ENCODE results near the gene USH1C. TPM values are rescaled to one million over a fixed set of nuclear protein-coding genes. Genes with fewer than 3 reads are reported as not detected.

Gene USH1C
- total and polyA plus RNA-seq, 2 of the 4 experiments (the other 2 are of a cell fraction): not detected

GRCh38 chr11:17585911-17586695 lies 41.9 kb upstream of the USH1C start:
- Histone ChIP-seq H4K5ac (ENCODE audit: low read depth, low read length) (no peak overlapping the region), H3K36me3 (ENCODE audit: control insufficient read depth, insufficient read depth, low read length) (no peaks in the 10 kb centered on the region), H3K79me1 (ENCODE audit: low read depth in 1 of 2, low read length in 2 of 2) (no peaks in the 10 kb centered on the region), H3K27ac (ENCODE audit: insufficient read depth, low read length) (no peak overlapping the region), H4K91ac (ENCODE audit: insufficient read depth, low read depth, low read length) (no peak overlapping the region), H2AK9ac (replicated peaks; ENCODE audit: low read depth, low read length, poor library complexity) (no peak overlapping the region), H3K4me3 (ENCODE audit: insufficient read depth, low read depth, low read length) (no peak overlapping the region), H2BK15ac (ENCODE audit: low read depth, low read length) (no peak overlapping the region), H3K4me2 (ENCODE audit: low read depth, low read length) (no peak overlapping the region), H3K4ac (ENCODE audit: low read depth, low read length) (no peak overlapping the region), H4K20me1 (ENCODE audit: insufficient read depth, low read length) (no peaks in the 10 kb centered on the region), H3K9ac (ENCODE audit: low read depth, low read length) (no peak overlapping the region), H3K18ac (ENCODE audit: low read depth, low read length) (no peak overlapping the region), H3K23ac (ENCODE audit: low read depth, low read length) (no peak overlapping the region), H3K14ac (replicated peaks; ENCODE audit: low read depth, low read length) (no peak overlapping the region), H4K8ac (ENCODE audit: low read depth in 2 of 2, low read length in 2 of 2) (no peak overlapping the region), H3K9me3 (ENCODE audit: control insufficient read depth, insufficient read depth, low read length) (no peaks in the 10 kb centered on the region), H2BK120ac (ENCODE audit: low read depth, low read length) (no peak overlapping the region), H2BK20ac (ENCODE audit: low read depth, low read length) (no peak overlapping the region), H3K27me3 (ENCODE audit: control insufficient read depth, insufficient read depth, low read length) (peaks cover 3% of the 10 kb centered on the region), H3K9me1 (ENCODE audit: insufficient read depth, low read length) (no peaks in the 10 kb centered on the region), H2BK5ac (ENCODE audit: low read depth, low read length, poor library complexity, severe bottlenecking) (no peak overlapping the region), H2AK5ac (ENCODE audit: low read depth, low read length) (no peak overlapping the region), H2AFZ (replicated peaks; ENCODE audit: low read length, poor library complexity) (no peak overlapping the region), H3K56ac (ENCODE audit: extremely low read depth, insufficient read depth, low read length) (no peak overlapping the region), H3K4me1 (ENCODE audit: control insufficient read depth, insufficient read depth, low read length) (no peaks in the 10 kb centered on the region)
- BruUV-seq (replicated peaks): no TSS peak
- CTCF ChIA-PET: no interaction called here
- ATAC-seq (ENCODE audit: low read depth) (no peak), DNase-seq (no peak)
- dilution Hi-C loops (cut with HindIII; ENCODE audit: low sequenced_read_pairs, unreplicated experiment) (no loop called here), intact Hi-C loops (cut with micrococcal nuclease) (no loop called here), in situ Hi-C loops (cut with MboI; ENCODE audit: low sequenced_read_pairs) (no loop called here)
- no peak for TF ChIP-seq CTCF (conservative IDR thresholded peaks at IDR 0.05; ENCODE audit: low read depth, low read length)
- no peak for TF ChIP-seq USF2 (IDR thresholded peaks at IDR 0.05; ENCODE audit: low read depth, low read length)
- TF ChIP-seq NFE2L2 (IDR thresholded peaks at IDR 0.05; ENCODE audit: low read depth, low read length): no peak
- TF ChIP-seq MXI1 (IDR thresholded peaks at IDR 0.05; ENCODE audit: borderline replicate concordance, low read depth, low read length): no peak
- TF ChIP-seq MAZ (IDR thresholded peaks at IDR 0.05; ENCODE audit: borderline replicate concordance, low read depth, low read length): no peak
- no peak for TF ChIP-seq MAFK (IDR thresholded peaks at IDR 0.05; ENCODE audit: low read depth, low read length)
- POLR2A ChIA-PET (ENCODE audit: unreplicated experiment): no interaction called here
- WGBS, 2 experiments (ENCODE audit: extremely low coverage in 2 of 2, insufficient read length in 1 of 2): 23% methylated on average over 4 of the region's 6 CpGs; no CpG with 5 or more reads in 1 of the 2 experiments

All from IMR-90 (cell line).